ENCODE results near the gene ERI3. TPM values are rescaled to one million over a fixed set of nuclear protein-coding genes. Genes with fewer than 3 reads are reported as not detected.
A peak's percentile ranks its signal among the peaks of the same experiment; 100 is the strongest.

The ERI3 gene
- polyA plus RNA-seq, 3 donors = 26.4 to 35.0 (median 26.6) TPM

- peaks cover 39 to 56% of the 10 kb centered on the region in 2 donors for H3K36me3 ChIP-seq (replicated peaks in 1 of 2; ENCODE audit: control insufficient read depth in 1 of 2, insufficient read depth in 2 of 2, low read length in 2 of 2)
- intact Hi-C loops (cut with micrococcal nuclease) = no loop called here
- Mint-ChIP-seq H3K27ac (no peak overlapping the region), H3K4me1 (peaks cover 22% of the 10 kb centered on the region), H3K36me3 (peaks cover 53% of the 10 kb centered on the region in 2 donors), H3K9me3 (no peaks in the 10 kb centered on the region), H3K27me3 (ENCODE audit: low read depth in 3 of 3) (peaks cover 0 to 1% (median 0%) of the 10 kb centered on the region in 3 donors), H3K4me3 (no peak overlapping the region)
- no peaks in the 10 kb centered on the region for H3K79me2 ChIP-seq (ENCODE audit: insufficient read depth, low read length)
- no peak for DNase-seq
- no peaks in the 10 kb centered on the region for H3K9me3 ChIP-seq (replicated peaks in 1 of 2; ENCODE audit: control insufficient read depth in 1 of 2, insufficient read depth in 1 of 2, low read length in 2 of 2)
- 98% methylated on average over 22 of the region's 23 CpGs for WGBS (ENCODE audit: insufficient coverage)
- TF ChIP-seq CTCF (IDR thresholded peaks at IDR 0.05) = no peak
- H3K27me3 ChIP-seq (ENCODE audit: control insufficient read depth in 2 of 2, insufficient read depth in 2 of 2, low read length in 2 of 2) = no peaks in the 10 kb centered on the region
- H3K9ac ChIP-seq (ENCODE audit: insufficient read depth, low read length, poor library complexity, severe bottlenecking) = no peak overlapping the region
- H3K4me3 ChIP-seq (replicated peaks in 1 of 3; ENCODE audit: low read depth in 2 of 3, low read length in 3 of 3) = no peak overlapping the region
- no peak overlapping the region for H3K27ac ChIP-seq (ENCODE audit: low read depth in 1 of 2, low read length in 2 of 2)
- peaks cover 1 to 5% of the 10 kb centered on the region in 2 donors for H3K4me1 ChIP-seq (ENCODE audit: control insufficient read depth in 1 of 2, insufficient read depth in 2 of 2, low read length in 2 of 2)
- H2AFZ ChIP-seq (ENCODE audit: insufficient read depth, low read depth, low read length, poor library complexity, severe bottlenecking) = no peak overlapping the region
- no peak overlapping the region for H3K4me2 ChIP-seq (replicated peaks; ENCODE audit: extremely low read depth, low read length, poor library complexity, severe bottlenecking)
- peaks cover 6% of the 10 kb centered on the region for H4K20me1 ChIP-seq (ENCODE audit: insufficient read depth, low read length)
These were observed 133.3 kb downstream of the ERI3 start for GRCh38 chr1:44221769-44222168.

- Mint-ChIP-seq H3K27me3 (ENCODE audit: low read depth in 3 of 3) (peaks cover 0 to 1% (median 0%) of the 10 kb centered on the region in 3 donors), H3K9me3 (no peaks in the 10 kb centered on the region), H3K27ac (peak overlapping the region in 1 of 7 donors; percentile 34), H3K36me3 (peaks cover 58 to 63% of the 10 kb centered on the region in 2 donors), H3K4me1 (peaks cover 17% of the 10 kb centered on the region), H3K4me3 (no peak overlapping the region)
- H3K4me1 ChIP-seq (ENCODE audit: control insufficient read depth in 1 of 2, insufficient read depth in 2 of 2, low read length in 2 of 2) = peaks cover 0 to 4% of the 10 kb centered on the region in 2 donors
- no peaks in the 10 kb centered on the region for H3K9me3 ChIP-seq (replicated peaks in 1 of 2; ENCODE audit: control insufficient read depth in 1 of 2, insufficient read depth in 1 of 2, low read length in 2 of 2)
- H3K27me3 ChIP-seq (ENCODE audit: control insufficient read depth in 2 of 2, insufficient read depth in 2 of 2, low read length in 2 of 2) = no peaks in the 10 kb centered on the region
- 89% methylated on average over 2 of the region's 10 CpGs for WGBS (ENCODE audit: insufficient coverage)
- H3K36me3 ChIP-seq (replicated peaks in 1 of 2; ENCODE audit: control insufficient read depth in 1 of 2, insufficient read depth in 2 of 2, low read length in 2 of 2) = peaks cover 43 to 66% of the 10 kb centered on the region in 2 donors
- H3K4me2 ChIP-seq (replicated peaks; ENCODE audit: extremely low read depth, low read length, poor library complexity, severe bottlenecking) = no peak overlapping the region
- no peak for DNase-seq
- no peak for TF ChIP-seq CTCF (IDR thresholded peaks at IDR 0.05)
- no peak overlapping the region for H3K4me3 ChIP-seq (replicated peaks in 1 of 3; ENCODE audit: low read depth in 2 of 3, low read length in 3 of 3)
- no peaks in the 10 kb centered on the region for H3K79me2 ChIP-seq (ENCODE audit: insufficient read depth, low read length)
- H3K27ac ChIP-seq (ENCODE audit: low read depth in 1 of 2, low read length in 2 of 2) = peak overlapping the region in 1 of 2 donors; percentile 14
- no peak overlapping the region for H3K9ac ChIP-seq (ENCODE audit: insufficient read depth, low read length, poor library complexity, severe bottlenecking)
- intact Hi-C loops (cut with micrococcal nuclease) = no loop called here
- peaks cover 6% of the 10 kb centered on the region for H4K20me1 ChIP-seq (ENCODE audit: insufficient read depth, low read length)
- H2AFZ ChIP-seq (ENCODE audit: insufficient read depth, low read depth, low read length, poor library complexity, severe bottlenecking) = no peak overlapping the region
These were observed 134.3 kb downstream of the ERI3 start for GRCh38 chr1:44220755-44221154.
